H1 (cell line): ENCODE measurements around the gene ANXA7.
"Not testable (repeated sequence)": the region's sequence is repeated elsewhere in the genome, so short reads cannot be mapped to it uniquely, and the experiment has no call there.

Experiments used
- CTCF ChIP-seq, 3 experiments: IDR thresholded peaks; 1 replicate in 2 of 3; 2 replicates in 1 of 3; pipeline versions ENCODE4 v1.5.1 to v1.6.1; 2011; ENCODE audit warnings: low read length in 3 of 3, mild to moderate bottlenecking in 3 of 3, inconsistent platforms in 2 of 3, low read depth in 1 of 3, moderate library complexity in 1 of 3; ENCODE audit not compliant: insufficient read depth in 1 of 3; ENCODE audit errors: control extremely low read depth in 1 of 3
- EZH2 ChIP-seq: fragments of 200-600 bp; sonication (generic); IDR thresholded peaks from 2 replicates; pipeline ENCODE4 v1.7.1; 2012; ENCODE audit warnings: low read depth, mild to moderate bottlenecking, moderate library complexity, low read length, inconsistent platforms; ENCODE audit not compliant: severe bottlenecking
- GABPA ChIP-seq: IDR thresholded peaks from 2 replicates; pipeline ENCODE4 v1.6.1; 2011; ENCODE audit warnings: mild to moderate bottlenecking, low read length, moderate library complexity, borderline replicate concordance; ENCODE audit not compliant: insufficient read depth
- GTF2F1 ChIP-seq: IDR thresholded peaks from 2 replicates; pipeline ENCODE4 v1.6.1; 2012; ENCODE audit warnings: low read depth, low read length, improper control_type of control experiment, borderline replicate concordance
- POLR2A ChIP-seq, 2 experiments: IDR thresholded peaks; 1 replicate in 1 of 2; 2 replicates in 1 of 2; pipeline ENCODE4 v1.6.1; 2011; ENCODE audit warnings: low read depth in 2 of 2, low read length in 2 of 2, mild to moderate bottlenecking in 2 of 2; ENCODE audit errors: control extremely low read depth in 1 of 2
- POLR2AphosphoS5 ChIP-seq: IDR thresholded peaks from 2 replicates; pipeline ENCODE4 v1.6.1; 2011; ENCODE audit warnings: low read depth, low read length
- RFX5 ChIP-seq: IDR thresholded peaks from 2 replicates; pipeline ENCODE4 v1.6.1; 2011; ENCODE audit warnings: low read depth, low read length, improper control_type of control experiment, borderline replicate concordance
- SP2 ChIP-seq: IDR thresholded peaks from 2 replicates; pipeline ENCODE4 v1.6.1; 2012; ENCODE audit warnings: mild to moderate bottlenecking, low read length, inconsistent platforms
- TAF1 ChIP-seq: IDR thresholded peaks from 2 replicates; pipeline ENCODE4 v1.6.1; 2011; ENCODE audit warnings: mild to moderate bottlenecking, low read depth, low read length
- YY1 ChIP-seq: IDR thresholded peaks from 2 replicates; pipeline ENCODE4 v1.6.1; 2011; ENCODE audit warnings: low read depth, mild to moderate bottlenecking, low read length
- ZNF274 ChIP-seq: IDR thresholded peaks from 2 replicates; pipeline ENCODE4 v1.7.0; 2012; ENCODE audit warnings: low read length, borderline replicate concordance; ENCODE audit errors: extremely low read depth

- not testable (repeated sequence) for TF ChIP-seq YY1; CTCF (IDR thresholded peaks at IDR 0.05; ENCODE audit: control extremely low read depth in 1 of 3, insufficient read depth in 1 of 3, low read depth in 1 of 3, low read length in 3 of 3); GABPA; RFX5; POLR2AphosphoS5; EZH2; POLR2A (IDR thresholded peaks at IDR 0.05; ENCODE audit: control extremely low read depth in 1 of 2, low read depth in 2 of 2, low read length in 2 of 2); GTF2F1; TAF1; SP2; ZNF274
Measured at GRCh38 chr10:73328523-73328922, 85.3 kb downstream of the ANXA7 start.
